K562 (cell line): ENCODE results near the gene BRME1. TPM values are rescaled to one million over a fixed set of nuclear protein-coding genes. Genes with fewer than 3 reads are reported as not detected.

Experiments used
- ATAC-seq: fragments of 200-7000 bp; cut with Tn5 transposase; 3 replicates; pipeline ENCODE4 v1.9.1; 2020; ENCODE audit warnings: moderate library complexity
- BruUV-seq: library from RNA; stranded (reverse); fragments of 400-500 nt; replicated peaks from 2 replicates; lab custom pipeline; 2021; lab: Mats Ljungman, UMichigan
- CTCF ChIA-PET: fragments of 300-600 bp; formaldehyde crosslinking; extraction: SDS; loops from one replicate; lab custom pipeline; 2021; ENCODE audit warnings: low intra/inter-chr PET ratio; lab: Yijun Ruan, JAX
- POLR2A ChIA-PET: fragments of 300-600, 350-650 bp; sonication (Branson Sonifier 250); formaldehyde crosslinking; extraction: SDS; loops from one replicate; lab custom pipeline; 2021; ENCODE audit warnings: antibody characterized with exemption, inconsistent platforms; lab: Yijun Ruan, JAX
- DNase-seq, 4 experiments: peaks; one replicate each; pipeline versions ENCODE4 v3.0.0 to v3.0.0-alpha.2; 2011 to 2018; ENCODE audit warnings: low spot score in 3 of 4, mixed read lengths in 3 of 4; ENCODE audit errors: extremely low read depth in 1 of 4
- FAIRE-seq: peaks from 2 replicates; lab custom pipeline; 2011; peaks lifted over from hg19 to GRCh38; lab: Jason Lieb, UNC
- H2AFZ ChIP-seq: 2 replicates; pipeline ENCODE4 v1.6.0; 2011; ENCODE audit warnings: low read depth, low read length, control low read depth, inconsistent platforms
- H3K27ac ChIP-seq: fragments of 200-600 bp; 3 replicates; pipeline ENCODE4 v1.8.0; 2011; ENCODE audit warnings: low read depth, mild to moderate bottlenecking, control low read depth, inconsistent platforms, low read length, moderate library complexity, mixed read lengths; ENCODE audit errors: extremely low read depth
- H3K27me3 ChIP-seq, 2 experiments: fragments of 300-600 bp in 1 of 2; 2 replicates in 1 of 2; 3 replicates in 1 of 2; pipeline versions ENCODE4 v1.6.0 to v1.8.0; 2011; ENCODE audit warnings: inconsistent platforms in 2 of 2, low read length in 2 of 2, mild to moderate bottlenecking in 1 of 2, mixed read lengths in 1 of 2, moderate library complexity in 1 of 2; ENCODE audit not compliant: control insufficient read depth in 2 of 2, insufficient read depth in 2 of 2
- H3K36me3 ChIP-seq: fragments of 300-600 bp; 3 replicates; pipeline ENCODE4 v1.8.0; 2011; ENCODE audit warnings: mild to moderate bottlenecking, low read length, inconsistent platforms; ENCODE audit not compliant: control insufficient read depth, insufficient read depth
- H3K4me1 ChIP-seq, 2 experiments: fragments of 200-600 bp in 1 of 2; replicated peaks in 1 of 2; 2 replicates in 1 of 2; 3 replicates in 1 of 2; pipeline versions ENCODE4 v1.5.1 to v1.8.0; 2011; ENCODE audit warnings: inconsistent platforms in 2 of 2, low read length in 2 of 2, mild to moderate bottlenecking in 1 of 2, mixed read lengths in 1 of 2, moderate library complexity in 1 of 2; ENCODE audit not compliant: control insufficient read depth in 2 of 2, insufficient read depth in 2 of 2
- H3K4me2 ChIP-seq: 2 replicates; pipeline ENCODE4 v1.6.1; 2011; ENCODE audit warnings: low read length, control low read depth, inconsistent platforms, mixed read lengths; ENCODE audit not compliant: insufficient read depth
- H3K4me3 ChIP-seq: fragments of 200-600 bp; sonication (generic), shearing (Covaris generic); 2 replicates; pipeline ENCODE4 v1.5.1; 2016; ENCODE audit warnings: control low read depth, inconsistent platforms
- H3K79me2 ChIP-seq: fragments of 200-600 bp; 3 replicates; pipeline ENCODE4 v1.8.0; 2011; ENCODE audit warnings: low read length, inconsistent platforms; ENCODE audit not compliant: control insufficient read depth, insufficient read depth
- H3K9ac ChIP-seq, 2 experiments: 2 replicates each; pipeline versions ENCODE4 v1.6.0 to v1.6.1; 2011; ENCODE audit warnings: low read depth in 2 of 2, low read length in 2 of 2, control low read depth in 1 of 2, inconsistent platforms in 1 of 2, mild to moderate bottlenecking in 1 of 2, mixed read lengths in 1 of 2; ENCODE audit not compliant: insufficient read depth in 1 of 2
- H3K9me1 ChIP-seq: one replicate; pipeline ENCODE4 v1.6.0; 2011; ENCODE audit warnings: inconsistent platforms, mild to moderate bottlenecking, low read length, moderate library complexity; ENCODE audit not compliant: control insufficient read depth, insufficient read depth
- H3K9me3 ChIP-seq: replicated peaks from 2 replicates; pipeline ENCODE4 v1.5.1; 2011; ENCODE audit warnings: low read depth, low read length, inconsistent platforms; ENCODE audit not compliant: control insufficient read depth, insufficient read depth
- H4K20me1 ChIP-seq: replicated peaks from 2 replicates; pipeline ENCODE4 v1.6.1; 2011; ENCODE audit warnings: low read length, inconsistent platforms, mixed read lengths; ENCODE audit not compliant: control insufficient read depth, insufficient read depth
- BACH1 ChIP-seq: fragments of 200-800 bp; sonication (Bioruptor generic); IDR thresholded peaks from 2 replicates; pipeline ENCODE4 v1.6.1; 2016; ENCODE audit warnings: missing genetic modification characterization, missing compliant biosample characterization
- KLF13 ChIP-seq: fragments of 450-650 bp; IDR thresholded peaks from 2 replicates; pipeline ENCODE4 v1.6.1; 2016; ENCODE audit warnings: missing genetic modification characterization, low read depth, mild to moderate bottlenecking, missing compliant biosample characterization, moderate library complexity, borderline replicate concordance
- MED1 ChIP-seq: sonication (generic); formaldehyde crosslinking; IDR thresholded peaks from 2 replicates; pipeline ENCODE4 v1.8.1; 2023; ENCODE audit warnings: missing genetic modification reagents, borderline replicate concordance
- MEIS2 ChIP-seq: fragments of 450-650 bp; IDR thresholded peaks from 2 replicates; pipeline ENCODE4 v1.6.1; 2014; ENCODE audit warnings: mild to moderate bottlenecking; ENCODE audit not compliant: partially characterized antibody
- MYNN ChIP-seq, 2 experiments: sonication (generic); formaldehyde crosslinking in 1 of 2; IDR thresholded peaks; 2 replicates each; pipeline versions ENCODE4 v1.5.0 to v1.6.1; 2016 to 2020; ENCODE audit warnings: antibody characterized with exemption in 1 of 2, missing genetic modification reagents in 1 of 2
- NCOR1 ChIP-seq: fragments of 450-650 bp; IDR thresholded peaks from 2 replicates; pipeline ENCODE4 v1.6.1; 2016; ENCODE audit warnings: mild to moderate bottlenecking, moderate library complexity
- PURB ChIP-seq: sonication (generic); formaldehyde crosslinking; IDR thresholded peaks from 2 replicates; pipeline ENCODE4 v1.9.0; 2021; ENCODE audit warnings: low read depth, mild to moderate bottlenecking, missing genetic modification reagents
- SPI1 ChIP-seq: IDR thresholded peaks from 2 replicates; pipeline ENCODE4 v1.6.1; 2011; ENCODE audit warnings: low read depth, low read length, control low read depth, borderline replicate concordance
- WGBS: fragments of 100-300 bp; shearing (Covaris generic); methylation state at CpG from one replicate; pipeline ENCODE4 v1.1.6; 2016; ENCODE audit warnings: low coverage, mixed read lengths; ENCODE audit not compliant: insufficient coverage; ENCODE audit errors: missing lambda C conversion rate; 5-methylcytosine and 5-hydroxymethylcytosine counted together
- in situ Hi-C: fragments of 300-500 bp; cut with MboI; formaldehyde crosslinking; loops from 4 replicates; pipeline ENCODE4 v1.15.0; 2018; ENCODE audit warnings: inconsistent platforms, mixed read lengths
- intact Hi-C: fragments of 100-400 bp; cut with micrococcal nuclease; formaldehyde crosslinking; loops from 2 replicates; pipeline ENCODE4 v1.14.2; 2022
- polyA plus RNA-seq, 8 experiments: library from polyadenylated mRNA; depleted of rRNA in 4 of 8; stranded (reverse) in 5 of 8; unstranded in 3 of 8; fragments of >200 nt; fragmentation: Nextera tagmentation in 2 of 8; fragmentation: Illumina TruSeq in 1 of 8; extraction: Ambion mirVana in 2 of 8; extraction: Trizol in 1 of 8; gene quantifications; 2 replicates each; pipeline versions ENCODE4 v1.2.1 to v1.2.3, GENCODE V29; 2011 to 2014; ENCODE audit warnings: inconsistent platforms in 1 of 8, missing spikeins in 1 of 8
- total RNA-seq, 7 experiments: library from RNA; depleted of rRNA in 6 of 7; stranded (reverse); fragments of >200 nt in 6 of 7; fragmentation: Illumina TruSeq in 2 of 7; extraction: Trizol in 2 of 7; gene quantifications; 2 replicates each; pipeline versions ENCODE4 v1.2.1 to v1.2.3, GENCODE V29; 2011 to 2021; ENCODE audit warnings: low replicate concordance in 1 of 7
- TF ChIP-seq, protein P1 (sequence below): fragments of 450-650 bp; conservative IDR thresholded peaks from 2 replicates; pipeline ENCODE4 v1.6.1; 2016; ENCODE audit warnings: missing genetic modification characterization, low read depth, mild to moderate bottlenecking, control low read depth, missing compliant biosample characterization
- TF ChIP-seq, protein P2 (sequence below): sonication (generic); formaldehyde crosslinking; IDR thresholded peaks from 2 replicates; pipeline ENCODE4 v1.9.0; 2022; ENCODE audit warnings: mild to moderate bottlenecking, missing genetic modification reagents
- TF ChIP-seq, protein P3 (sequence below): fragments of 200-800 bp; sonication (Bioruptor generic); IDR thresholded peaks from 2 replicates; pipeline ENCODE4 v1.6.1; 2017; ENCODE audit warnings: missing genetic modification characterization, missing compliant biosample characterization
- TF ChIP-seq, protein P4 (sequence below), 2 experiments: fragments of 450-650 bp in 1 of 2; sonication (generic) in 1 of 2; formaldehyde crosslinking; conservative IDR thresholded peaks; 2 replicates each; pipeline versions ENCODE4 v1.4.0 to v1.8.1; 2020 to 2022; ENCODE audit warnings: mild to moderate bottlenecking in 1 of 2, missing genetic modification reagents in 1 of 2

BRME1 gene
- total and polyA plus RNA-seq, 9 of the 15 experiments (the other 6 are each of a cell fraction or from before 2014, with no cell fraction given), result 0.75 to 6.1 (median 3.6) TPM

DNA sequence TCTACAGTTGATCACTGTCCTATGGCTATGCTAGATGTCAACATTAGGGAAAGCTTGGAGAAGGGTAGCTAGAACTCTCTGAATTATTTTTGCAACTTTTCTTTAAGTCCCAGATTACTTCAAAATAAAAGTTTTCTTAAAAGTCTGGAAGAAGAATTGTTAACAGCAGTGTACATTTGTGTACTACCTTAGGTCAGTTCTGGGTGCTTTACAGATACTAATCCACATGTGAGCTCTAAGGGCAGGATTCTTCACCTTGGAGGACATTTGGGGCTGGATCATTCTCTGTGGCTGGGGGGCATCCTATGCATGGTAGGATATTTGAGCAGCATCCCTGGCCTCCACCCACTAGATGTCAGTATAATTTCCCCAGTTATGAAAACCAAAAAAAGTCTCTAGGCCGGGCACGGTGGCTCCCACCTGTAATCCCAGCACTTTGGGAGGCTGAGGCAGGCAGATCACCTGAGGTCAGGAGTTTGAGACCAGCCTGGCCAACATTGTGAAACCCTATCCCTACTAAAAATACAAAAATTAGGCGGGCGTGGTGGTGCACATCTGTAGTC is 2.8 kb downstream of the BRME1 start (continued):
- TF ChIP-seq MYNN (IDR thresholded peaks at IDR 0.05) (peak; percentile 96), MYNN (CRISPR knock-in tag; IDR thresholded peaks at IDR 0.05) (peak; percentile 62; the same call in 1 of the 2 replicates)

DNA sequence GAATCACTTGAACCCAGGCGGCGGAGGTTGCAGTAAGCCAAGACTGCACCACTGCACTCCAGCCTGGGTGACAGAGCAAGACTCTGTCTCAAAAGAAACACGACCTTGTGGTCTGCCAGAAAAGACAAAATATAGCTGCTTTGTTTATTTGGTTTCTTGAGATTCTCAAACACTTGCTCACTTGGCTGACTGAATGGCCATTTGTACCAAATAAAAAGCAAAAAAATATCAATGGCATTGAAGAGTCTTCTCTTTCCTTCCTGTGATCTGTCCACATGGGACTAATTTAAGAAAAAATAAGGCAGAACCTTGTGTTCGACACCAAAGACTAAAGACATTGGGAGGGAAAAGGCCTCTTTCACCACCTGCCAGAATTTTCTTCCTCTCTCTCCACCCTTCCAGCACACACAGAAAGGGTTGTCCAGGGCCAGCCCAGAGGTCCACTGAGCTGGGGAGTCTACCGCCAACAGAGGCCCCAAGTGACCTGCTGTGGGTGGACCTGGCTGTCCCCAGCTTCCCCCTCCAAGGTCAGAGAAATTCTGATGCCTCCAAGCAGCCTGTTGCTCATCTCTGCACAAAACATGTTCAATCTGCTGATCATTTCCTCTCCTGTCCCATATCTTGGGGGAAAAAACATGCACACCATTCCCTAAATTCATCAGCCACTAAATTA is 5.9 kb downstream of the BRME1 start:
- WGBS, result 48% methylated on average over 5 of the region's 5 CpGs
- Histone ChIP-seq H3K9ac (peak overlapping the region in 1 of 2 experiments; percentile 81; a peak in 1 of 4 replicates), H4K20me1 (no peaks in the 10 kb centered on the region), H3K4me1 (peaks cover 14 to 28% of the 10 kb centered on the region in 2 experiments; a peak in 4 of 5 replicates), H3K4me3 (no peak overlapping the region), H3K27me3 (no peaks in the 10 kb centered on the region), H3K27ac (no peak overlapping the region), H3K79me2 (no peaks in the 10 kb centered on the region), H3K4me2 (no peak overlapping the region), H2AFZ (no peak overlapping the region), H3K9me1 (no peaks in the 10 kb centered on the region), H3K36me3 (no peaks in the 10 kb centered on the region), H3K9me3 (no peaks in the 10 kb centered on the region)
- intact Hi-C loops, result no loop called here
- CTCF ChIA-PET, result no interaction called here
- ATAC-seq (no peak; the same call in 2 of the 3 replicates), DNase-seq (no peak), FAIRE-seq (no peak)
- in situ Hi-C loops, result no loop called here
- BruUV-seq, result no TSS peak
- POLR2A ChIA-PET, result interaction anchor here (0.6 to 1.1 kb wide), 2 partner anchors 11 to 174 kb away, joined by 4 to 6 read pairs; no protein-coding TSS in a partner anchor
- TF ChIP-seq, protein P1, sequence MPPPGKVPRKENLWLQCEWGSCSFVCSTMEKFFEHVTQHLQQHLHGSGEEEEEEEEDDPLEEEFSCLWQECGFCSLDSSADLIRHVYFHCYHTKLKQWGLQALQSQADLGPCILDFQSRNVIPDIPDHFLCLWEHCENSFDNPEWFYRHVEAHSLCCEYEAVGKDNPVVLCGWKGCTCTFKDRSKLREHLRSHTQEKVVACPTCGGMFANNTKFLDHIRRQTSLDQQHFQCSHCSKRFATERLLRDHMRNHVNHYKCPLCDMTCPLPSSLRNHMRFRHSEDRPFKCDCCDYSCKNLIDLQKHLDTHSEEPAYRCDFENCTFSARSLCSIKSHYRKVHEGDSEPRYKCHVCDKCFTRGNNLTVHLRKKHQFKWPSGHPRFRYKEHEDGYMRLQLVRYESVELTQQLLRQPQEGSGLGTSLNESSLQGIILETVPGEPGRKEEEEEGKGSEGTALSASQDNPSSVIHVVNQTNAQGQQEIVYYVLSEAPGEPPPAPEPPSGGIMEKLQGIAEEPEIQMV, result no peak
- no peak for TF ChIP-seq MED1 (CRISPR knock-in tag)
- no peak for TF ChIP-seq NCOR1
- no peak for TF ChIP-seq KLF13 (tag)
- TF ChIP-seq MEIS2, result no peak
- TF ChIP-seq, protein P2, sequence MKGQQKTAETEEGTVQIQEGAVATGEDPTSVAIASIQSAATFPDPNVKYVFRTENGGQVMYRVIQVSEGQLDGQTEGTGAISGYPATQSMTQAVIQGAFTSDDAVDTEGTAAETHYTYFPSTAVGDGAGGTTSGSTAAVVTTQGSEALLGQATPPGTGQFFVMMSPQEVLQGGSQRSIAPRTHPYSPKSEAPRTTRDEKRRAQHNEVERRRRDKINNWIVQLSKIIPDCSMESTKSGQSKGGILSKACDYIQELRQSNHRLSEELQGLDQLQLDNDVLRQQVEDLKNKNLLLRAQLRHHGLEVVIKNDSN (CRISPR knock-in tag), result no peak
- TF ChIP-seq, protein P3, sequence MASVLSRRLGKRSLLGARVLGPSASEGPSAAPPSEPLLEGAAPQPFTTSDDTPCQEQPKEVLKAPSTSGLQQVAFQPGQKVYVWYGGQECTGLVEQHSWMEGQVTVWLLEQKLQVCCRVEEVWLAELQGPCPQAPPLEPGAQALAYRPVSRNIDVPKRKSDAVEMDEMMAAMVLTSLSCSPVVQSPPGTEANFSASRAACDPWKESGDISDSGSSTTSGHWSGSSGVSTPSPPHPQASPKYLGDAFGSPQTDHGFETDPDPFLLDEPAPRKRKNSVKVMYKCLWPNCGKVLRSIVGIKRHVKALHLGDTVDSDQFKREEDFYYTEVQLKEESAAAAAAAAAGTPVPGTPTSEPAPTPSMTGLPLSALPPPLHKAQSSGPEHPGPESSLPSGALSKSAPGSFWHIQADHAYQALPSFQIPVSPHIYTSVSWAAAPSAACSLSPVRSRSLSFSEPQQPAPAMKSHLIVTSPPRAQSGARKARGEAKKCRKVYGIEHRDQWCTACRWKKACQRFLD (CRISPR knock-in tag), result no peak
- TF ChIP-seq, protein P4, sequence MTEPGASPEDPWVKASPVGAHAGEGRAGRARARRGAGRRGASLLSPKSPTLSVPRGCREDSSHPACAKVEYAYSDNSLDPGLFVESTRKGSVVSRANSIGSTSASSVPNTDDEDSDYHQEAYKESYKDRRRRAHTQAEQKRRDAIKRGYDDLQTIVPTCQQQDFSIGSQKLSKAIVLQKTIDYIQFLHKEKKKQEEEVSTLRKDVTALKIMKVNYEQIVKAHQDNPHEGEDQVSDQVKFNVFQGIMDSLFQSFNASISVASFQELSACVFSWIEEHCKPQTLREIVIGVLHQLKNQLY (CRISPR knock-in tag; conservative IDR thresholded peaks at IDR 0.05), result no peak
- no peak for TF ChIP-seq SPI1
- TF ChIP-seq BACH1, result no peak
- TF ChIP-seq PURB (CRISPR knock-in tag), result no peak
